Effector CD8-positive, alpha-beta T cell (primary cell): Measurements from ENCODE around the gene JADE2.
"Not testable (repeated sequence)": the region's sequence is repeated elsewhere in the genome, so short reads cannot be mapped to it uniquely, and the experiment has no call there.

Source experiments
- DNase-seq: peaks from one replicate; lab custom pipeline; 2025; lab: John Stamatoyannopoulos, UW

JADE2 gene

DNA sequence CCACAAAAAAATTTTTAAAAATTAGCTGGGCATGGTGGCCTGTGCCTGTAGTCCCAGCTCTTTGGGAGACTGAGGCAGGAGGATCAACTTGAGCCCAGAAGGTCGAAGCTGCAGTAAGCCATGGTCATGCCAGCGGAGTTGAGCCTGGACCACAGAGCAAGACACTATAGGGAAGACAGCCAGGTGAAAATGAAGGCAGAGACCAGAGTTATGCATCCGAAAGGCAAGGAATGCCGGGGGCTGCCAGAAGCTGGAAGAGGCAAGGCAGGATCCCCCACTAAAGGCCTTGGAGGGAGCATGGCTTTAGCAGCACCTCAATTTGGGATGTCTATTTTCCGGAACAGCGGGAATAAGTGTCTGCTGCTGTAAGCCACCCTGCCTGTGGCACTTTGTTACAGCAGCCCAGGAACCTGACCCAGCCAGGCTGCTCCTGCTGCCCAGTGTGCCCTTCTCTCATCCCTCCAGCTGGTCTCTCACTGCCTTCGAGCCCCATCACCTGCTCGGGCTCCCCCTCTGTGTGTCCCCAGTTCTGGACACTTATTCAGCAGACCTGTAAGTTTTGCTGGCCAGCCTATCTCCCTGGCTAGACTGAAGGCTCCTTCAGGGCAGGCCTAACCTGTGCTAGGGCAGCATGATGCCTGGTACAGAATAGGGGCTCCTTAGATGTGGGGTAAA lies 16.8 kb upstream of the JADE2 start:
- DNase-seq = no peak

DNA sequence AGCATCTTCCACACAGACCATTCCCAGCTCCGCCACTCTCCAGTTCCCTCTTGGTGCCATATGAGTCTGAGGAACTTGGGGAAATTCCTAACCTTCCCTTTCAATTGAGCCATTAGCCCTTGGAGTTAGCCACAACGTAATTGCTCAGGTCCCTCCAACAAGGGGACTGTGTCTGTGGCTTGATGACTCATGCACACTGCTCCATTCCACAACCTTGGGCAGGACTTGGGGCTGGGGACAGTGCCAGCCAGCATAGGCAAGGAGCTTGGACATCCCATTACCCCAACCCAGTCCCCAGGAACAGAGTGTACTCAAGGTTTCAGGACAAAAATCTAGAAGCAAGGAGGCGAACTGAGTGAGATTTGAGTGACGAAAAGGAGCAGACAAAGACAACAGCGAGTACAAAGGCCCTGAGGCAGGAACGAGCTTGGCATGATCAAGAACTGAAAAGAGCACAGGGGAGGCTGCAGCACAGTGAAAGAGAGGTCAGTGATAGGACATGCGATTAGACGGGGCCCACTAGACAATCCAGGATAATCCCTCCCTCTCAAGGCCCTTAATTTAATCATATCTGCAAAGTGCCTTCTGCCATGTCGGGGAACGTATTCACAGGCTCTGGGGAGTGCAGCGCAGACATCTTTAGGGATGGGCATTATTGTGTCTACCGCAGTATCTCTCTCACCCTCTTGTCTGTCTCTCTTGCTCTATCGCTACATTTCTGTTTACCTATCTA lies 16.0 kb upstream of the JADE2 start:
- DNase-seq = no peak

DNA sequence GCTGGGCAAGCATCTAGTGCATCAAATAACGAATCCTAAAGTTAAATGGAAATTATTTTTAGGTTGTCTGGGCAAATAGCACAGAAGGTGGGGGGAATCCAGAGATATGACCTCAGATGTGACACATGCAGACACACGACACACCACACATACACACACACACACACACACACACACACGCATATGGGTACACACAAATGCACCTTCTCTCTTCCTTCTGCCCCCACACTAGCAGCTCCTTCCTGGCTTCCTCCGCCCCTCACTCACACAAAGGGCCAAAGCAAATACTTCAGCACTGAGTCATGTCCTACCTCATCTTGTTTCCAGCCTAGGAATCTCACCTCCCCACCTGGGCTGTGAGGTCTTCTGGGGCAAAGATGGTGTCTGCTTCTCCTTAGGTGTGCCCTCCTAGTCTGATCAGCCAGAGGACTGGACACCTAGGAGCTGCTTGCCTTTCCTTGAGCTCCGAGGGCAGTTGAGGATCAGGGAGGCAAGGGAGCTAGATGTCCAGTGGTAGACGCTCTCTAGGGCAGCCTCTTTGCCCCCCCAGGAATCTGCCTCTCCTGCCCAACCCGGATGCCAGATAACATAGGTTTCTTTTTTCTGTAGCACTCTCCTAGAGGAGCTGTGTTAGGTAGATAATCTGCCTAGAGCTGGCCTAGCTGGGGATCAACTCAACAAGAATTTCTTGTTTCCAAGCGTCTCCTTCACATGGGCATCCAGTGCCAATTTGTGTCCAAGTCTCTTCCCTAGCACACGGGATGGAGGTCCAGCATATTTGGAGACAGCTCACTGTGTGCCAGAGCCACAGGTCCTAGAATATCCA lies 14.3 kb upstream of the JADE2 start:
- DNase-seq = no peak

- DNase-seq = no peak
Measured at GRCh38 chr5:134511796-134512660, 13.4 kb upstream of the JADE2 start.

DNA sequence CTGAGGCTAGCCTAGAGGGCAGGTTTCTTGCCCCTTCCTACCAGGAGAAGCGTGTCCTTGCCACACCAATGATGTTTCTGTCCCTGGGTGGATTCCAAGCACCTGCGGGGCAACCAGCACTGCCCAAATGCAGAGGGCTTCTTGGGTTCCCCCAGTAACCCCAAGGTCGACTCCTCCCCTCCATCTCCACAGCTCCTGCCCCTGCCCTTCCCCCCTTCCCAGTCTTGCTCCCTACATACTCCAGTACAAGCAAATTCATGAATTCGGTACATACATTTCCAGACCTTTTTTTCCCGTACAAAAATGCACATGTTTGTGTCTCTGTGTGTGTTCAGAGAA lies 12.8 kb upstream of the JADE2 start:
- DNase-seq = no peak

- DNase-seq = no peak
Measured at GRCh38 chr5:134515801-134516200, 9.7 kb upstream of the JADE2 start.

DNA sequence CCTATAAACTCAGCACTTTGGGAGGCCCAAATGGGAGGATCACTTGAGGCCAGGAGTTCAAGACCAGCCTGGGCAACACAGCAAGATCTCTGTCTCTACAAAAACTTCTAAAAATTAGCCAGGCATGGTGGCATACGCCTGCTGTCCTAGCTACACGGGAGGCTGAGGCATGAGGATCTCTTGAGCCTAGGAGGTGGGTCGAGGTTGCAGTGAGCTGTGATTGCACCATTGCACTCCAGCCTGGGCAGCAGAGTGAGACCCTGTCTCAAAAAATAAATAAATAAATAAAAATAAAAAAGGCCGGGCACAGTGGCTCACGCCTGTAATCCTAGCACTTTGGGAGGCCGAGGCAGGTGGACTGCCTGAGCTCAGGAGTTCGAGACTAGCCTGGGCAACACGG lies 8.5 kb upstream of the JADE2 start:
- DNase-seq = not testable (repeated sequence)

DNA sequence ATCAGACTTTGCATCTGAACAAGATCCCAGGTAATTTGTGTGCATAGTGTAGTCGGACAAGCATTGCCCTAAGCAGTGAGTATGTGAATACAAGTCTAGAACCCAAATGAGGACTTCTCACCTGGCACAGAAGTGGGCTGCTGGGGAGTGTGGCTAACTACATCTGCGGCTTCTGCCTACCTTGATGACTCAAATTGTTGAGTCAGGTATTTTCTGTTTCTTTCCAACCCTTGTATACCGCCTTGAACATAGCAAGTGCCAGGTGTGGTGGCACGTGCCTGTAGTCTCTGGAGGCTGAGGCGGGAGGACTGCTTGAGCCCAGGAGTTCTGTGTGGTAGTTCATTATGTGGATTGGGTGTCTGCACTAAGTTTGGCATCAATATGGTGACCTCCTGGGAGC lies 7.9 kb upstream of the JADE2 start:
- DNase-seq = no peak

DNA sequence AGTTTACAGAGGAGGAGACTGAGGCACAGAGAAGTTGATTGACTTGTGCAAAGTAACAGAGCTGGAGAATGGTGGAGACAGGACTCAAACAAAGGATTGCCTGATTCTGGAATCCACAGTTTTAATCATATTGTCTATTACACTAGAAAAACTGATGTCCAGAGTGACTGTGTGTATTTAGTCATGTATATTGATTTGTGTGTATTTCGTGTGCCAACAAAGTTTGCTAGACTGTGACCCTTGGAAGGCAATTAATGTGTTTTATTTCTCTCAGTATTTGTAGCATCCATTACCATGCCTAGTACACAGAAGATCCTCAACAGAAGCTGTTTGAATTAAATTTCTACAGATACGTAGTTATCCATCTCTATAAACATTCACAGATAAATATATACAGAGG lies 5.5 kb upstream of the JADE2 start:
- no peak for DNase-seq

GRCh38 chr5:134521841-134522240 lies 3.6 kb upstream of the JADE2 start:
- DNase-seq = no peak

DNA sequence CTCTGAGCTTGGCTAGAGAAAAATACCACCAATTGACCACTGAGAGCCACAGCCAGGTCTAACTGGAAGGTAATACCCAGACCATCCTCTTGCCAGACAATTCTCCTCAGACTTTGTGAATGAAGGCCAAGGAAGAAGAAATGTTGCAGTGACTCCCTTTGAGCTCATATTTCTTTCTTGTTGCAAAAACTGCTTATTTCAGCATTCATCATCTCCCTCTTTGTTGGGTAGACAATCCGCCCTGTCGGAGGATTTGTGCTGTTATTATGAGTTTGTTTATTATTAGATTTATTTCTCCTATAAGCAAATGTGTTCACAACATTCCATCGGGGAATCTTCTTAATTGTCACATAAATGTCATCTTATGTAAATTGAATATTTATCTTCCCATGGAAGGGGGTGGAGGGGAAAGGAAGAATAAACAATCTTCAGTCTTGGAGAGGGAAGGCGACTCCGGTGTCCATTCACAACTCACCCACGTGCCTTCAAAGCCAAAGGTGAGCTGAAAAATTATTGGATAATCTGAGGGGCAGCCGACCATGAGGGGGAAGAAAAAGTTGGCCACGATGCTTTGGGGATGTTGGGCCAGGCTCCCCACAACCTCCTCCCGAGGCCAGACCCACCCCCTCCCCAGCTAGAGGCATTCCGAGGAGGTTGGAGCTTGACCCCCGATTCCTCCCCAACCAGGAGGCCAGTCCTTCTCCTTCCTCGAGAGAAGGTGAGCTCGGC lies 1.8 kb upstream of the JADE2 start:
- no peak for DNase-seq

- DNase-seq = peak; percentile 60
Measured at GRCh38 chr5:134524272-134524825, 1.1 kb upstream of the JADE2 start.

- DNase-seq = peak; percentile 45
Measured at GRCh38 chr5:134525683-134526482, 413 bp downstream of the JADE2 start.

DNA sequence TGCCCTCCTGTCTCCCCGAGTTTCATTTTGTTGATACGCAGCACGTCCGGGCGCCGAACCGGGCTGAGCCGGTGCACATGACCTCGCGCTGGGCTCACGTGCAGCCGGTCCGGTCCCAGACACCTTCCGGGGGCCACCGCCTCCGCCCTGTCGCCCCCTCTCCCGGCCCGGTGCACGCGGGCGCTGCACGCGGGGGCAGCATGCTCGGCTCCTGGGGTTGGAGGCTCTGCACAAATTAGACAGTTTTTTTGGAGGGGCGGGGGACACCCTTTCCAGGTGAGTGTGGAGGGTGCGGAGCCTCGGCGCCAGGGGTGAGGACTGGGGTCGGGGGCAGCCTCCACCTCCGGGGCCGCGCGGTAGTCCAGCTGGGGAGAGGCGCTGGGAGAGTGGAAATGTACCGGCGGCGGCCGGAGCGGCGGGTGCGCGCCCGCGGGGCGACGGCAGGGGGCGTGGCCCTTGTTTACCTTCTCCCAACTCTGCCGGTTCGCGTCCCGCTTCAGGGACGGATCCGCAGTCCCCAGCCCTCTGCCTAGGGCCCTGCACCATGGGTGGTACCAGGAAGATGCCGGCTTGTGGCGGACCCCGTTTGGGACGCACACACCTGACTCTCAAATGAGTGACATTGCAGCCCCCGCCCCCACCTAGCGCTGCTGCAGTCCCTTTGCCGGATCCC lies 1.1 kb downstream of the JADE2 start:
- peak; percentile 46 for DNase-seq

- peak; percentile 65 for DNase-seq
Measured at GRCh38 chr5:134527156-134527960, 1.9 kb downstream of the JADE2 start.

- DNase-seq = no peak
Measured at GRCh38 chr5:134527961-134528424, 2.5 kb downstream of the JADE2 start.

DNA sequence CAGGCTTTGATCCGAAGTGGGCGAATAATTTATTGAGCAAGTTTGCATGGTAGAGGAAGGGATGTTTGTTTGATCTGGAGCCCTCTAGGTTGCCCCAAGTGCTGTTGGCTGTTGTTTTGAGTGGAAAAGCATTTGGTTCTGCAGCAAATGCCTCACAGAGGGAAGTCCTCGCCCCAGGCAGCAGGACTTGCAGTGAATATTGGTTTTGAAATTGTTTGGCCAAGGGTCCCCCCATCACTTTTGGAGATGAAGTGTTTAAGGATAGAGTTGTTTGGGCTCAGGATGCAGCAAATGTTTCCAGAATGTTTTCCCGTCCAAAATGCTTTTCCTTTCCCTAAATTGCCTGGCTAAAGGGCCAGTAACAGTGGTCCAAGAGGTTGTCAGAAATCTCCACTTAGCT lies 3.1 kb downstream of the JADE2 start:
- DNase-seq = no peak

- DNase-seq = no peak
Measured at GRCh38 chr5:134529460-134529859, 4.0 kb downstream of the JADE2 start.
